Gastrocnemius medialis (tissue), 4 donors: ENCODE data around the gene CMTM4.

Experiments
- CTCF ChIP-seq, 5 experiments: fragments of 450-650 bp in 3 of 5; fragments of 200-600 bp in 2 of 5; sonication (generic) in 2 of 5; IDR thresholded peaks in 4 of 5; conservative IDR thresholded peaks in 1 of 5; 1 replicate in 4 of 5; 2 replicates in 1 of 5; pipeline ENCODE4 v1.5.1; 2016 to 2019; ENCODE audit warnings: antibody characterized with exemption in 5 of 5, mild to moderate bottlenecking in 3 of 5, moderate library complexity in 3 of 5
- POLR2A ChIP-seq, 2 donors: fragments of 450-650 bp; IDR thresholded peaks; one replicate each; pipeline ENCODE4 v1.6.1; 2017; ENCODE audit warnings: antibody characterized with exemption in 2 of 2, mild to moderate bottlenecking in 2 of 2, moderate library complexity in 2 of 2

GRCh38 chr16:66572356-66572755, 124.2 kb downstream of the CMTM4 start:
- TF ChIP-seq CTCF (IDR thresholded peaks at IDR 0.05 in 4 of 5, conservative IDR thresholded peaks at IDR 0.05 in 1 of 5) (no peak), POLR2A (IDR thresholded peaks at IDR 0.05) (no peak)
